IMR-90 (cell line): Measurements from ENCODE around the gene ING5. TPM values are rescaled to one million over a fixed set of nuclear protein-coding genes. Genes with fewer than 3 reads are reported as not detected.

Source experiments
- ATAC-seq: fragments of 200-7000 bp; cut with Tn5 transposase; 2 replicates; pipeline ENCODE4 v1.9.1; 2020; ENCODE audit warnings: low read depth, mild to moderate bottlenecking, moderate library complexity
- BruUV-seq: library from RNA; stranded (reverse); fragments of 400-500 nt; replicated peaks from 2 replicates; lab custom pipeline; 2021; lab: Mats Ljungman, UMichigan
- CTCF ChIA-PET: fragments of 300-600 bp; formaldehyde crosslinking; extraction: SDS; loops from one replicate; lab custom pipeline; 2021; ENCODE audit warnings: antibody characterized with exemption; lab: Yijun Ruan, JAX
- POLR2A ChIA-PET: fragments of 300-600 bp; sonication (Branson Sonifier 250); formaldehyde crosslinking; loops from one replicate; lab custom pipeline; 2022; ENCODE audit warnings: antibody characterized with exemption; ENCODE audit not compliant: unreplicated experiment; lab: Charles Lee
- DNase-seq: peaks from one replicate; pipeline ENCODE4 v3.0.0; 2013
- H2AFZ ChIP-seq: replicated peaks from 2 replicates; pipeline ENCODE3; 2013; ENCODE audit warnings: low read length, mild to moderate bottlenecking; ENCODE audit not compliant: poor library complexity
- H2AK5ac ChIP-seq: 2 replicates; pipeline ENCODE4 v1.6.1; 2013; ENCODE audit warnings: low read depth, low read length, inconsistent platforms
- H2AK9ac ChIP-seq: replicated peaks from 2 replicates; pipeline ENCODE3; 2013; ENCODE audit warnings: mild to moderate bottlenecking, low read depth, low read length, moderate library complexity; ENCODE audit not compliant: poor library complexity
- H2BK120ac ChIP-seq: 2 replicates; pipeline ENCODE4 v1.6.1; 2013; ENCODE audit warnings: low read depth, low read length, inconsistent platforms
- H2BK15ac ChIP-seq: 3 replicates; pipeline ENCODE4 v1.6.1; 2013; ENCODE audit warnings: low read depth, low read length, inconsistent platforms
- H2BK20ac ChIP-seq: 2 replicates; pipeline ENCODE4 v1.6.1; 2013; ENCODE audit warnings: low read depth, mild to moderate bottlenecking, inconsistent platforms, low read length, moderate library complexity
- H2BK5ac ChIP-seq: 2 replicates; pipeline ENCODE4 v1.6.1; 2013; ENCODE audit warnings: mild to moderate bottlenecking, low read depth, low read length, inconsistent platforms; ENCODE audit not compliant: poor library complexity, severe bottlenecking
- H3K14ac ChIP-seq: replicated peaks from 2 replicates; pipeline ENCODE4 v1.6.1; 2013; ENCODE audit warnings: low read depth, low read length, inconsistent platforms
- H3K18ac ChIP-seq: 2 replicates; pipeline ENCODE4 v1.6.1; 2013; ENCODE audit warnings: low read depth, low read length, control low read depth
- H3K23ac ChIP-seq: 2 replicates; pipeline ENCODE4 v1.6.1; 2013; ENCODE audit warnings: low read depth, low read length, inconsistent platforms
- H3K27ac ChIP-seq: 2 replicates; pipeline ENCODE4 v1.5.1; 2013; ENCODE audit warnings: mild to moderate bottlenecking, control low read depth, low read length; ENCODE audit not compliant: insufficient read depth
- H3K27me3 ChIP-seq: 2 replicates; pipeline ENCODE4 v1.6.1; 2013; ENCODE audit warnings: low read length; ENCODE audit not compliant: control insufficient read depth, insufficient read depth
- H3K36me3 ChIP-seq: 2 replicates; pipeline ENCODE4 v1.6.1; 2013; ENCODE audit warnings: low read length, mixed read lengths; ENCODE audit not compliant: control insufficient read depth, insufficient read depth
- H3K4ac ChIP-seq: 2 replicates; pipeline ENCODE4 v1.6.1; 2013; ENCODE audit warnings: low read depth, low read length, inconsistent platforms
- H3K4me1 ChIP-seq: 2 replicates; pipeline ENCODE4 v1.6.1; 2013; ENCODE audit warnings: low read length, mixed read lengths; ENCODE audit not compliant: control insufficient read depth, insufficient read depth
- H3K4me2 ChIP-seq: 2 replicates; pipeline ENCODE4 v1.6.1; 2013; ENCODE audit warnings: low read depth, mild to moderate bottlenecking, control low read depth, low read length, moderate library complexity
- H3K4me3 ChIP-seq: 2 replicates; pipeline ENCODE4 v1.5.1; 2013; ENCODE audit warnings: low read depth, mild to moderate bottlenecking, control low read depth, low read length, moderate library complexity; ENCODE audit not compliant: insufficient read depth
- H3K56ac ChIP-seq: 2 replicates; pipeline ENCODE4 v1.6.1; 2013; ENCODE audit warnings: low read length, inconsistent platforms; ENCODE audit not compliant: insufficient read depth; ENCODE audit errors: extremely low read depth
- H3K79me1 ChIP-seq, 2 experiments: 2 replicates each; pipeline ENCODE4 v1.6.1; 2013; ENCODE audit warnings: low read length in 2 of 2, inconsistent platforms in 1 of 2, low read depth in 1 of 2
- H3K9ac ChIP-seq: 2 replicates; pipeline ENCODE4 v1.6.1; 2013; ENCODE audit warnings: low read depth, low read length, control low read depth
- H3K9me1 ChIP-seq: 2 replicates; pipeline ENCODE4 v1.6.1; 2013; ENCODE audit warnings: low read length, inconsistent platforms; ENCODE audit not compliant: insufficient read depth
- H3K9me3 ChIP-seq: 2 replicates; pipeline ENCODE4 v1.6.1; 2013; ENCODE audit warnings: low read length; ENCODE audit not compliant: control insufficient read depth, insufficient read depth
- H4K20me1 ChIP-seq: 2 replicates; pipeline ENCODE4 v1.6.1; 2013; ENCODE audit warnings: low read length, inconsistent platforms; ENCODE audit not compliant: insufficient read depth
- H4K5ac ChIP-seq: 2 replicates; pipeline ENCODE4 v1.6.1; 2013; ENCODE audit warnings: mild to moderate bottlenecking, low read depth, low read length, control low read depth
- H4K8ac ChIP-seq, 2 experiments: 2 replicates each; pipeline ENCODE4 v1.6.1; 2013; ENCODE audit warnings: low read depth in 2 of 2, low read length in 2 of 2, control low read depth in 1 of 2, inconsistent platforms in 1 of 2
- H4K91ac ChIP-seq: 2 replicates; pipeline ENCODE4 v1.6.1; 2013; ENCODE audit warnings: low read depth, low read length, inconsistent platforms; ENCODE audit not compliant: insufficient read depth
- BHLHE40 ChIP-seq: fragments of 150-350 bp; IDR thresholded peaks from 2 replicates; pipeline ENCODE4 v1.6.1; 2016; ENCODE audit warnings: mild to moderate bottlenecking, low read depth, low read length
- CEBPB ChIP-seq: IDR thresholded peaks from 2 replicates; pipeline ENCODE4 v1.6.1; 2012; ENCODE audit warnings: low read depth, low read length, improper control_type of control experiment
- CHD1 ChIP-seq: IDR thresholded peaks from 2 replicates; pipeline ENCODE4 v1.6.1; 2012; ENCODE audit warnings: low read depth, low read length, improper control_type of control experiment
- FOS ChIP-seq: fragments of 150-350 bp; IDR thresholded peaks from 2 replicates; pipeline ENCODE4 v1.6.1; 2016; ENCODE audit warnings: low read depth, low read length
- MAZ ChIP-seq: IDR thresholded peaks from 2 replicates; pipeline ENCODE4 v1.6.1; 2012; ENCODE audit warnings: low read depth, mild to moderate bottlenecking, low read length, improper control_type of control experiment, moderate library complexity, borderline replicate concordance
- NFE2L2 ChIP-seq: fragments of 150-350 bp; IDR thresholded peaks from 2 replicates; pipeline ENCODE4 v1.6.1; 2016; ENCODE audit warnings: low read depth, mild to moderate bottlenecking, low read length
- POLR2A ChIP-seq: IDR thresholded peaks from 2 replicates; pipeline ENCODE4 v1.6.1; 2012; ENCODE audit warnings: mild to moderate bottlenecking, low read depth, low read length
- RAD21 ChIP-seq: IDR thresholded peaks from 2 replicates; pipeline ENCODE4 v1.6.1; 2012; ENCODE audit warnings: low read length, improper control_type of control experiment
- RCOR1 ChIP-seq: IDR thresholded peaks from 2 replicates; pipeline ENCODE4 v1.6.1; 2012; ENCODE audit warnings: mild to moderate bottlenecking, low read length, improper control_type of control experiment; ENCODE audit not compliant: insufficient replicate concordance
- RFX5 ChIP-seq: IDR thresholded peaks from 2 replicates; pipeline ENCODE4 v1.8.0; 2012; ENCODE audit warnings: low read depth, mild to moderate bottlenecking, low read length, moderate library complexity
- SMC3 ChIP-seq: fragments of 150-350 bp; IDR thresholded peaks from 2 replicates; pipeline ENCODE4 v1.6.1; 2016; ENCODE audit warnings: low read depth, mild to moderate bottlenecking, antibody characterized with exemption, low read length, moderate library complexity
- WGBS, 2 experiments: methylation state at CpG; one replicate each; pipeline versions ENCODE4 v1.1.5 to v1.1.7; 2013; ENCODE audit warnings: missing lambda C conversion rate in 2 of 2; ENCODE audit not compliant: insufficient read length in 1 of 2; ENCODE audit errors: extremely low coverage in 2 of 2; 5-methylcytosine and 5-hydroxymethylcytosine counted together
- dilution Hi-C: fragments of 300-500 bp; cut with HindIII; formaldehyde crosslinking; loops from one replicate; pipeline ENCODE4 v1.14.3; 2018; ENCODE audit warnings: low sequenced_read_pairs; ENCODE audit not compliant: unreplicated experiment
- in situ Hi-C: fragments of 300-500 bp; cut with MboI; formaldehyde crosslinking; loops from 3 replicates; pipeline ENCODE4 v1.14.3; 2019; ENCODE audit warnings: low sequenced_read_pairs, inconsistent platforms, mixed read lengths
- intact Hi-C: fragments of 100-400 bp; cut with micrococcal nuclease; formaldehyde crosslinking; loops from 2 replicates; pipeline ENCODE4 v1.10.0; 2022
- polyA plus RNA-seq, 3 experiments: library from polyadenylated mRNA; depleted of rRNA; stranded (reverse); fragments of >200 nt; gene quantifications; 2 replicates each; pipeline ENCODE4 v1.2.3, GENCODE V29; 2012; ENCODE audit warnings: low replicate concordance in 1 of 3
- total RNA-seq: library from RNA; depleted of rRNA; stranded (reverse); fragments of >200 nt; gene quantifications from 2 replicates; pipeline ENCODE4 v1.2.3, GENCODE V29; 2012
- TF ChIP-seq, protein P1 (sequence below): fragments of 150-350 bp; IDR thresholded peaks from 2 replicates; pipeline ENCODE4 v1.6.1; 2016; ENCODE audit warnings: low read depth, mild to moderate bottlenecking, low read length, moderate library complexity, borderline replicate concordance
- TF ChIP-seq, protein P2 (sequence below): fragments of 150-350 bp; IDR thresholded peaks from 2 replicates; pipeline ENCODE4 v1.6.1; 2017; ENCODE audit warnings: mild to moderate bottlenecking, antibody characterized with exemption, low read length, low read depth

ING5 gene
- total and polyA plus RNA-seq, 2 of the 4 experiments (the other 2 are of a cell fraction), result 36.1 to 38.9 TPM

DNA sequence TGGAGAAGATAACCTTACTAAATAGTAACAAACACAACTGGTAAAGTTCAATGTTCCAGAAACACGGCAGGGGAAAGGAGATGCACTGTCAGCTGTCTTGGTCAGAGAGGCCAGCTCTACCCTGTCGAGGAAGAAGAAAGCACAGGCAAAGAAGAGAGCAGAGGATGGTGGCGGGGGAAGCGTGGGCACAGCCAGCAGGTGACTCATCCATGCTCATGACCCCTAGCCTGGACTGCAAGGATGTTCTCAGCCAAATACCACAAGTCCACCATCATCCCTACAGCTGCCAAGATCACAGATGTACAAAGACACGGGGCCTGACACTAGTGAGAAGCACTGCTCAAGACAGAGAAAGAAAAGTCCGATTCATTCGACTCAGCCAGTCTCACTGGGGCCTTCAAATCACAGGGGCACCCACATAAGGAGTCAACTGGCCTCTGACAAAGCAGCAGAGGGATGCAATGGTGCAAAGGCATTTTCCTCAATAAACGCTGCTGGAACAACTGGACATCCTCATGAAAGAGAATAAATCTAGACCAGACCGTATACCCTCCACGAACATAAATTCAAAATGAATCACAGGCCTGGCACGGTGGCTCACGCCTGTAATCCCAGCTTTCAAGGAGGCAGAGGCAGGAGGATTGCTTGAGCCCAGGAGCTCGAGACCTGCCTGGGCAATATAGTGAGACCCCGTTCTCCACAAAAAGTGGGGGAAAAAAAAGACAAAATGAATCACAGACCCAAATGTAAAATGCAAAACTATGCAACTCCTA is 20.8 kb upstream of the ING5 start (continued):
- TF ChIP-seq, protein P1, sequence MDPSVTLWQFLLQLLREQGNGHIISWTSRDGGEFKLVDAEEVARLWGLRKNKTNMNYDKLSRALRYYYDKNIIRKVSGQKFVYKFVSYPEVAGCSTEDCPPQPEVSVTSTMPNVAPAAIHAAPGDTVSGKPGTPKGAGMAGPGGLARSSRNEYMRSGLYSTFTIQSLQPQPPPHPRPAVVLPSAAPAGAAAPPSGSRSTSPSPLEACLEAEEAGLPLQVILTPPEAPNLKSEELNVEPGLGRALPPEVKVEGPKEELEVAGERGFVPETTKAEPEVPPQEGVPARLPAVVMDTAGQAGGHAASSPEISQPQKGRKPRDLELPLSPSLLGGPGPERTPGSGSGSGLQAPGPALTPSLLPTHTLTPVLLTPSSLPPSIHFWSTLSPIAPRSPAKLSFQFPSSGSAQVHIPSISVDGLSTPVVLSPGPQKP, result no peak
- TF ChIP-seq MAZ, result peak; percentile 57; the same call in 1 of the 2 replicates

DNA sequence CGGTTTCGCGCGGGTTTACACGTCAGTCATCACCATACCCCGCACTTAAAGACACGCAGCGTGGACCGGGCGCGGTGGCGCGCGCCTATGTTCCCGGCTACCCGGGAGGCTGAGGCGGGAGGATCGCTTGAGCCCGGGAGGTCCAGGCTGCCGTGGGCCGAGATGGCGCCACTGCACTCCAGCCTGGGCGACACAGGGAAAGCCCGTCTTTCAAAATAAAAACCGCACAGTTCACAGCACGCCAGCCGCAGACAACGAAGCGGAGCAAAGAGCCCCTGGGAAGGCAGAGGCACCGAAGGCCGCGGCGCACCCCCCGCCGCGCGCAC is 15.6 kb upstream of the ING5 start:
- BruUV-seq, result no TSS peak
- intact Hi-C loops, result no loop called here
- Histone ChIP-seq H2BK120ac (0 out of 2 replicates have a peak overlapping the region, but pooled peaks have one; percentile 3), H3K18ac (no peak overlapping the region), H2BK20ac (no peak overlapping the region), H3K27ac (peak overlapping the region; percentile 44; the same call in 1 of the 2 replicates), H3K9me3 (no peaks in the 10 kb centered on the region), H3K36me3 (peaks cover 21% of the 10 kb centered on the region), H4K91ac (peak overlapping the region; percentile 74), H3K14ac (no peak overlapping the region; the same call in 1 of the 2 replicates), H2BK15ac (no peak overlapping the region), H3K4ac (peak overlapping the region; percentile 52), H2AK5ac (0 out of 2 replicates have a peak overlapping the region, but pooled peaks have one; percentile 10), H3K56ac (peak overlapping the region; percentile 75), H2AFZ (peak overlapping the region; percentile 91), H3K27me3 (no peaks in the 10 kb centered on the region), H3K9me1 (peaks cover 14% of the 10 kb centered on the region), H4K20me1 (0 out of 2 replicates have a peak, but pooled peaks cover 5% of the 10 kb centered on the region), H2AK9ac (peak overlapping the region; percentile 89), H3K4me2 (peak overlapping the region; percentile 95), H4K5ac (no peak overlapping the region), H3K9ac (peak overlapping the region; percentile 61), H3K79me1 (peaks cover 40 to 74% of the 10 kb centered on the region in 2 experiments), H4K8ac (peak overlapping the region; percentile 38 to 72; a peak in 3 of 4 replicates), H3K4me1 (peaks cover 9% of the 10 kb centered on the region), H2BK5ac (peak overlapping the region; percentile 6), H3K4me3 (peak overlapping the region; percentile 68), H3K23ac (peak overlapping the region; percentile 85)
- POLR2A ChIA-PET, result no interaction called here
- in situ Hi-C loops, result no loop called here
- dilution Hi-C loops, result no loop called here
- CTCF ChIA-PET, result no interaction called here
- WGBS, 2 experiments, result 1% methylated on average over 16 of the region's 37 CpGs; no CpG with 5 or more reads in 1 of the 2 experiments
- DNase-seq (no peak), ATAC-seq (peak; percentile 10)
- TF ChIP-seq SMC3 (no peak), RCOR1 (no peak), CHD1 (no peak), MAZ (no peak), NFE2L2 (no peak), POLR2A (no peak), RFX5 (no peak), RAD21 (no peak), BHLHE40 (no peak), FOS (no peak), CEBPB (no peak)
- TF ChIP-seq, protein P2, sequence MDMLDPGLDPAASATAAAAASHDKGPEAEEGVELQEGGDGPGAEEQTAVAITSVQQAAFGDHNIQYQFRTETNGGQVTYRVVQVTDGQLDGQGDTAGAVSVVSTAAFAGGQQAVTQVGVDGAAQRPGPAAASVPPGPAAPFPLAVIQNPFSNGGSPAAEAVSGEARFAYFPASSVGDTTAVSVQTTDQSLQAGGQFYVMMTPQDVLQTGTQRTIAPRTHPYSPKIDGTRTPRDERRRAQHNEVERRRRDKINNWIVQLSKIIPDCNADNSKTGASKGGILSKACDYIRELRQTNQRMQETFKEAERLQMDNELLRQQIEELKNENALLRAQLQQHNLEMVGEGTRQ, result no peak
- TF ChIP-seq, protein P1, result no peak
